OCI-LY3 (cell line): ENCODE results near the gene SMARCE1.

ENCODE experiments used
- H2AFZ ChIP-seq: fragments of 200-600, 300-600 bp; shearing (Covaris generic); 2 replicates; pipeline ENCODE4 v1.6.0; 2014; ENCODE audit warnings: antibody characterized with exemption, low read depth, low read length
- H3K27ac ChIP-seq: fragments of 200-600, 300-600 bp; sonication (generic); 2 replicates; pipeline ENCODE4 v1.5.1; 2014; ENCODE audit warnings: mild to moderate bottlenecking, low read length, moderate library complexity, mixed read lengths
- H3K27me3 ChIP-seq: fragments of 200-600, 300-600 bp; sonication (generic); 2 replicates; pipeline ENCODE4 v1.6.1; 2014; ENCODE audit warnings: low read depth, low read length, mixed read lengths
- H3K36me3 ChIP-seq: fragments of 200-600, 300-600 bp; sonication (generic); replicated peaks from 2 replicates; pipeline ENCODE3; 2014; ENCODE audit warnings: low read depth, low read length, mixed read lengths
- H3K4me1 ChIP-seq: fragments of 300-600, 200-600 bp; sonication (generic); 2 replicates; pipeline ENCODE4 v1.6.1; 2014; ENCODE audit warnings: low read length, mixed read lengths
- H3K4me2 ChIP-seq: fragments of 200-600, 300-600 bp; sonication (generic); 2 replicates; pipeline ENCODE4 v1.6.1; 2014; ENCODE audit warnings: low read length, mixed read lengths
- H3K4me3 ChIP-seq: fragments of 300-600, 200-600 bp; sonication (generic); 2 replicates; pipeline ENCODE4 v1.5.1; 2014; ENCODE audit warnings: antibody characterized with exemption, mild to moderate bottlenecking, low read length, moderate library complexity
- H3K79me2 ChIP-seq: fragments of 300-600, 200-600 bp; shearing (Covaris generic); 2 replicates; pipeline ENCODE4 v1.6.1; 2014; ENCODE audit warnings: mild to moderate bottlenecking, low read length, mixed read lengths
- H3K9ac ChIP-seq: fragments of 300-600, 200-600 bp; shearing (Covaris generic); 2 replicates; pipeline ENCODE4 v1.6.0; 2014; ENCODE audit warnings: mild to moderate bottlenecking, low read length, moderate library complexity
- H3K9me3 ChIP-seq: fragments of 200-600, 300-600 bp; shearing (Covaris generic); 2 replicates; pipeline ENCODE4 v1.6.1; 2014; ENCODE audit warnings: low read length, mixed read lengths; ENCODE audit not compliant: insufficient read depth
- H4K20me1 ChIP-seq: fragments of 200-600, 300-600 bp; sonication (generic); 2 replicates; pipeline ENCODE4 v1.6.1; 2016; ENCODE audit warnings: low read length, mixed read lengths; ENCODE audit not compliant: insufficient read depth
- CTCF ChIP-seq: fragments of 200-600, 300-600 bp; sonication (generic); IDR thresholded peaks from 2 replicates; pipeline ENCODE4 v1.5.1; 2014; ENCODE audit warnings: antibody characterized with exemption, low read length, low read depth
- EZH2phosphoT487 ChIP-seq: fragments of 200-600 bp; shearing (Covaris generic); IDR thresholded peaks from 2 replicates; pipeline ENCODE4 v1.6.1; 2018; ENCODE audit warnings: antibody characterized with exemption, mixed run types, low read depth

SMARCE1 gene

GRCh38 chr17:40648384-40648968, 858 bp upstream of the SMARCE1 start:
- TF ChIP-seq EZH2phosphoT487, result no peak
- TF ChIP-seq CTCF, result no peak
- Histone ChIP-seq H3K4me1 (peaks cover 23% of the 10 kb centered on the region), H4K20me1 (peaks cover 3% of the 10 kb centered on the region), H3K27me3 (no peaks in the 10 kb centered on the region), H3K36me3 (peaks cover 17% of the 10 kb centered on the region), H3K9ac (peak overlapping the region; percentile 93), H3K79me2 (peaks cover 47% of the 10 kb centered on the region), H3K27ac (peak overlapping the region; percentile 73), H2AFZ (peak overlapping the region; percentile 99), H3K4me3 (peak overlapping the region; percentile 90), H3K4me2 (peak overlapping the region; percentile 97), H3K9me3 (no peaks in the 10 kb centered on the region)

GRCh38 chr17:40646791-40647623, 611 bp downstream of the SMARCE1 start:
- peak overlapping the region; percentile 93 for H3K9ac ChIP-seq
- peak overlapping the region; percentile 97 for H3K4me2 ChIP-seq
- no peaks in the 10 kb centered on the region for H3K27me3 ChIP-seq
- H2AFZ ChIP-seq, result peak overlapping the region; percentile 99
- peaks cover 30% of the 10 kb centered on the region for H3K36me3 ChIP-seq
- peaks cover 50% of the 10 kb centered on the region for H3K79me2 ChIP-seq
- no peaks in the 10 kb centered on the region for H3K9me3 ChIP-seq
- H3K4me3 ChIP-seq, result peak overlapping the region; percentile 90
- peaks cover 23% of the 10 kb centered on the region for H3K4me1 ChIP-seq
- TF ChIP-seq CTCF (no peak), EZH2phosphoT487 (no peak)
- H3K27ac ChIP-seq, result peak overlapping the region; percentile 73
- peaks cover 3% of the 10 kb centered on the region for H4K20me1 ChIP-seq

GRCh38 chr17:40645943-40646342, 1.7 kb downstream of the SMARCE1 start:
- H3K9ac ChIP-seq, result peak overlapping the region; percentile 93; the same call in 1 of the 2 replicates
- H3K4me3 ChIP-seq, result no peak overlapping the region
- H3K9me3 ChIP-seq, result no peaks in the 10 kb centered on the region
- peaks cover 23% of the 10 kb centered on the region for H3K4me1 ChIP-seq
- H3K27me3 ChIP-seq, result no peaks in the 10 kb centered on the region
- no peak for TF ChIP-seq EZH2phosphoT487
- TF ChIP-seq CTCF, result no peak
- H2AFZ ChIP-seq, result no peak overlapping the region
- H3K36me3 ChIP-seq, result peaks cover 41% of the 10 kb centered on the region
- H3K27ac ChIP-seq, result no peak overlapping the region
- peaks cover 53% of the 10 kb centered on the region for H3K79me2 ChIP-seq
- H4K20me1 ChIP-seq, result peaks cover 3% of the 10 kb centered on the region
- peak overlapping the region; percentile 97 for H3K4me2 ChIP-seq

- Histone ChIP-seq H3K36me3 (peaks cover 47% of the 10 kb centered on the region), H3K4me1 (peaks cover 23% of the 10 kb centered on the region), H3K27ac (no peak overlapping the region), H3K9me3 (no peaks in the 10 kb centered on the region), H2AFZ (no peak overlapping the region), H3K9ac (no peak overlapping the region), H3K4me3 (no peak overlapping the region), H3K27me3 (no peaks in the 10 kb centered on the region), H3K79me2 (peaks cover 59% of the 10 kb centered on the region), H4K20me1 (peaks cover 3% of the 10 kb centered on the region), H3K4me2 (no peak overlapping the region)
- no peak for TF ChIP-seq EZH2phosphoT487
- no peak for TF ChIP-seq CTCF
Measured at GRCh38 chr17:40645291-40645690, 2.3 kb downstream of the SMARCE1 start.
